ENCODE results near the gene BPGM.

DNA sequence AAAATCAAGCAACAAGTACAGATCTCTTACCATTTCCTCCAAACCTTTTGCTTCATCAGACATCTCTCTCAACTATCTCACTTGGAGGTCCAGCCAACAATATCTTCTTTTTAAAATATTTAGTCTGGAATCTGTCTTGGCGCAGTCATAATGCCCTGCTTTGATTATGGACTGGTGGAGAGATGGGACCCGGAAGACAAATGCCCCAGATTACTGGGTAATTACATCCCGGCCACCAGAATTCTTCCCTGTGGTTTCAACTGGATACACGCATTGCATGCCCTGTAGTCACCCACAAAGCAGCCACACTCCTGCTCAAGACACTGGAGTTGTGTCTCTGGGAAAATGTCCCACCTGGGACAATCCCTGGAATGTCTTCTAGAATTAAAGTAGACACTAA is 65.5 kb downstream of the BPGM start:
- TF ChIP-seq, protein P1, sequence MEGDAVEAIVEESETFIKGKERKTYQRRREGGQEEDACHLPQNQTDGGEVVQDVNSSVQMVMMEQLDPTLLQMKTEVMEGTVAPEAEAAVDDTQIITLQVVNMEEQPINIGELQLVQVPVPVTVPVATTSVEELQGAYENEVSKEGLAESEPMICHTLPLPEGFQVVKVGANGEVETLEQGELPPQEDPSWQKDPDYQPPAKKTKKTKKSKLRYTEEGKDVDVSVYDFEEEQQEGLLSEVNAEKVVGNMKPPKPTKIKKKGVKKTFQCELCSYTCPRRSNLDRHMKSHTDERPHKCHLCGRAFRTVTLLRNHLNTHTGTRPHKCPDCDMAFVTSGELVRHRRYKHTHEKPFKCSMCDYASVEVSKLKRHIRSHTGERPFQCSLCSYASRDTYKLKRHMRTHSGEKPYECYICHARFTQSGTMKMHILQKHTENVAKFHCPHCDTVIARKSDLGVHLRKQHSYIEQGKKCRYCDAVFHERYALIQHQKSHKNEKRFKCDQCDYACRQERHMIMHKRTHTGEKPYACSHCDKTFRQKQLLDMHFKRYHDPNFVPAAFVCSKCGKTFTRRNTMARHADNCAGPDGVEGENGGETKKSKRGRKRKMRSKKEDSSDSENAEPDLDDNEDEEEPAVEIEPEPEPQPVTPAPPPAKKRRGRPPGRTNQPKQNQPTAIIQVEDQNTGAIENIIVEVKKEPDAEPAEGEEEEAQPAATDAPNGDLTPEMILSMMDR (conservative IDR thresholded peaks at IDR 0.05; ENCODE audit: low read depth, low read length) = no peak
- no peak for TF ChIP-seq EZH2 (IDR thresholded peaks at IDR 0.05; ENCODE audit: borderline replicate concordance, low read depth, low read length, poor library complexity, severe bottlenecking)
